RCC 7860 (cell line): ENCODE measurements around the gene SCAF1.
"Not testable (repeated sequence)": the region's sequence is repeated elsewhere in the genome, so short reads cannot be mapped to it uniquely, and the experiment has no call there.

ENCODE experiments used
- DNase-seq: peaks from one replicate; pipeline ENCODE4 v3.0.0-alpha.2; 2015; ENCODE audit warnings: low spot score
- FAIRE-seq: peaks from 2 replicates; lab custom pipeline; 2012; peaks lifted over from hg19 to GRCh38; lab: Jason Lieb, UNC

SCAF1 gene

DNA sequence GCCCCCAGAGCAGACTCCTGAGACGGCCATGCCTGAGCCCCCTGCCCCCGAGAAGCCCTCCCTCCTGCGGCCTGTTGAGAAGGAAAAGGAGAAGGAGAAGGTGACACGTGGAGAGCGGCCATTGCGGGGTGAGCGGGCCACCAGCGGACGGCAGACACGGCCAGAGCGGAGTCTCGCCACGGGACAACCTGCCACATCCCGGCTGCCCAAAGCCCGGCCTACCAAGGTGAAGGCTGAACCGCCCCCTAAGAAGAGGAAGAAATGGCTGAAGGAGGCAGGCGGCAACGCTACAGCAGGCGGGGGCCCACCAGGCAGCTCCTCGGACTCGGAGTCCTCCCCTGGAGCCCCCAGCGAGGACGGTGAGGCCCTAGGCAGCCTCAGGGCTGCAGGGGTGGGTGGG is 26.1 kb upstream of the SCAF1 start:
- FAIRE-seq (no peak), DNase-seq (no peak)

DNA sequence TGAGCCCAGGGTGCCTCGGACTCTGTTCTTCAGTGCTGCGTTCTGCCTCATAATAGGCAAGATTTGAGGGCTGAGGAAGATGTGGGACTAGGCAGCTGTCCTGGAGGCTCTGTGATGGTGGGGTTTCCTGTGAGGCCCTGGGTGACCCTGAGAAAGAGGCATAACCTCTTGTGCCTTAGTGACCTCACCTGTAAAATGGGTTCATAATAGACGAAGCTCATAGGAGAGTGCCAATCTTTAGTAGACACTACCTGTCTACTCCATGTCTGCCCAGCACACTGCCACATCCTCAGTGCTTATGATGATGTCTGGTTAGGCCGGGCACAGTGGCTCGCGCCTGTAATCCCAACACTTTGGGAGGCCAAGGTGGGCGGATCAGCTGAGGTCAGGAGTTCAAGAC is 25.5 kb upstream of the SCAF1 start:
- no peak for DNase-seq
- no peak for FAIRE-seq

DNA sequence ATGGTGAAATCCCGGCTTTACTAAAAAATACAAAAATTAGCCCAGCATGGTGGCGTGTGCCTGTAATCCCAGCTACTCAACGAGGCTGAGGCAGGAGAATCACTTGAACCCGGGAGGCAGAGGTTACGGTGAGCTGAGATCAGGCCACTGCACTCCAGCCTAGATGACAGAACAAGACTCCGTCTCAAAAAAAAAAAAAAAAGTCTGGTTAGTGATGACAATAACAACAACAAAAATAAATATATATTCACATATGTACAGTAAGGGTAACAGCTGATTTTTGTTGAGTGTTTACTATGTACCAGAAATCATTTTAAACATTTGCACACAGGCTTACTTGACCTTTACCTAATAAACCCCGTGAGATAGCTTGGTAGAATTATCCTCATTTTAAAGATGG is 25.1 kb upstream of the SCAF1 start:
- FAIRE-seq: no peak
- DNase-seq: no peak

DNA sequence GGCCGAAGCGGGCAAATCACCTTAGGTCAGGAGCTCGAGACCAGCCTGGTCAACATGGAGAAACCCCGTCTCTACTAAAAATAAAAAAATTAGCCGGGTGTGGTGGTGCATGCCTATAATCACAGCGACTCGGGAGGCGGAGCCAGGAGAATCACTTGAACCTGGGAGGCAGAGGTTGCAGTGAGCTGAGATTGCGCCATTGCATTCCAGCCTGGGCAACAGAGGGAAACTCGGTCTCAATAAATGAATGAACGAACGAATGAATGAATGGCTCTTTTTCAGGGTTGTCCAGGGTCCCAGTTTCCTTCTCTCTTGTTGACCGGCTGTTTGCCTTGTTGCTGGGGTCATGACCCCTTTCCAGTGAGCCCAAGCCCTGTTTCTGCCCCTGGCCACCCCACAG is 24.1 kb upstream of the SCAF1 start:
- not testable (repeated sequence) for DNase-seq, FAIRE-seq

DNA sequence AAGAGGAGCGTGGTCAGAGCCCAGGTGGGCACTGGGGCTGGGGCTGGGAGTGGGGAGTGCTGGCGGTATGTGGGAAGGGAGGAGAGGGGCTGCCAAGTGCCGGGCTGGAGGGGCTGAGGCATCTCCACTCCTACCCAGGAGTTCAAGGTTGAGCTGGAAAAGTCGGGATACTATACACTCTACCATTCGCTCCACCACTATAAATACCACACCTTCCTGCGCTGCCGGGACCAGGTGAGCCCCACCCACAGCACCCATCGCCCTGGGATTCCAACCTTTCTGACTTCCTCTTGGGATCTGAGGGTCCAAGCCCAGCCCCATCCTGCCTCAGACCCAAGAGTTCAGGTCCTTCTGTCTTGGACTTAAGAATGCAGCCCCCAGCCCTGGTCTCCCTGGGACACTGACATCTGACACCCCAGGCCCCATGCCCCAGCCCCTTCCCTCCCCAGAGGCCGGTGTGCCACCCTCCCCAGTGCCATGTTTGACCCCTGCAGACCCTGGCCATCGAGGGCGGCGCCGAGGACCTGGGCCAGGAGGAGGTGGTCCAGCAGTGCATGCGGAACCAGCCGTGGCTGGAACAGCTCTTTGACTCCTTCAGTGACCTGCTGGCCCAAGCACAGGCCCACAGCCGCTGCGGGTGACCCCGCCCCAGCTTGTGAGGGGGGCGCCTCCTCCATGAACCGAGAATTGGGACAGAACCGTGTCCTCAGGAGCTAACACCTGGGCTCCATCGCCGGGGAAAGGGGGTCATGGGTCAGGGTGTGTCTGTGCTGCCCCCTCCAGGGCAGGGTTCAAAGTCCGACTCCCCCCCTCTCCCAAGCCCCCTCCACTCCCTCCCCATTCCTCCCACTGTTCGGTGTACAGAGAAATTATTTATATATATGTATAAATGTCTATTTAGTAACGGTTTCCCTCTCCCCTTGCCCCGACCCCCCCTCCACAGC is 16.8 kb upstream of the SCAF1 start:
- DNase-seq (no peak), FAIRE-seq (no peak)

DNA sequence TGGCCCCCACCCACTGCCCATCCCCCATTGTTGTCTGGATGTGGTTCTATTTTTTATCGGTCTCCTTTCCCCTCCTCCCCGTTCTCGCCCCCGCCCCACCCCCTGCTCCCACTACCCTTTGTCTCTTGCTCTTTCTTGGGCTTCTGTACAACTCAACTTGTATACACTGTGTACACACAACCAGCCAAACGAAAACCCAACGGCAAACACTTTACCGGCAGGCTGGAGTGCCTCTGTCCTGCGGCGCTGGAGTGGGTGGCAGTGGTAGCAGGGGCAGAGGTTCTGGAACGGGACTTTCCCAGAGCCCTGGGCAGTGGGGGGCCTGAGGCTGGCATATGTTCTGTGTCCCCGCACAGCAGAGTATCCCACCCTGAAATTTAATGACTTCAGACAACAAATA is 15.8 kb upstream of the SCAF1 start:
- DNase-seq (no peak), FAIRE-seq (no peak)

DNA sequence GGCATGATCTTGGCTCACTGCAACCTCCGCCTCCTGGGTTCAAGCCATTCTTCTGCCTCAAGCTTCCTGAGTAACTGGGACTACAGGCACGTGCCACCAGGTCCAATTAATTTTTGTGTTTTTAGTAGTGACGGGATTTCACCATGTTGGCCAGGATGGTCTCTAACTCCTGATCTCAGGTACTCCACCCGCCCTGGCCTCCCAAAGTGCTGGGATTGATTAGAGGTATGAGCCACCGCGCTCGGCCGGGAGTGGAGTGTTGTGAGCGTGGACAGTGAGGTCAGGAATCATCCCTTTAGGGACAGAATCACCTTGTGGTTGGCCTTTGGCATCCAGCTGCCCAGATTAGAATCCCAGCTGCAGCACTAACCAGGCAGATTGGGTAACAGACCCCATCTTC is 12.3 kb upstream of the SCAF1 start:
- no peak for FAIRE-seq

DNA sequence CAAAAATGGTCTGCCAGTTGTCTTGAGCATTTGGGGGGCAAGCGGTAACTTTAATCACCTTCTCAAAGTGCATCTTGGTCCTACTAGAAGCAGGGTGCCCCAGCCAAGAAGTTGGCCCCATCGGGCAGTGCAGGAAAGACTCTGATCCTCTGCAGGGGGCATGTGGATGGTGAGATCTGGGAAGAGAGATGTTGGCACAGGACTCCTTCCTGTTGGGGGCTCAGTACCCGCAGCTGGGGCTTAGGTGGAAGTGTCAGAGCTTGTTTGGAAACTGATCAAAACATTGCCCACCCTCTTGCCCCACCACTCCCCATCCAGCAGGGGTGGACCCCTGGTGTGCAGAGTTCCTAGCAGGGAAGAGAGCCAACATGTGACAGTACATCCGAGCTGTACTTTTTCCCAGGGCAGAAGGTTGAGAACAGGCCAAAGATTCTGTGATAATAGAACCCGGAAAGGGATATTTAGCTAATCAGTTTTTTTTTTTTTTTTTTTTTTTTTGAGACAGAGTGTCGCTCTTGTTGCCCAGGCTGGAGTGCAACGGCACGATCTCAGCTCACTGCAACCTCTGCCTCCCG is 10.9 kb upstream of the SCAF1 start:
- FAIRE-seq (no peak), DNase-seq (no peak)

More for the DNA sequence above, 12.3 kb upstream of the SCAF1 start:
- DNase-seq: no peak

DNA sequence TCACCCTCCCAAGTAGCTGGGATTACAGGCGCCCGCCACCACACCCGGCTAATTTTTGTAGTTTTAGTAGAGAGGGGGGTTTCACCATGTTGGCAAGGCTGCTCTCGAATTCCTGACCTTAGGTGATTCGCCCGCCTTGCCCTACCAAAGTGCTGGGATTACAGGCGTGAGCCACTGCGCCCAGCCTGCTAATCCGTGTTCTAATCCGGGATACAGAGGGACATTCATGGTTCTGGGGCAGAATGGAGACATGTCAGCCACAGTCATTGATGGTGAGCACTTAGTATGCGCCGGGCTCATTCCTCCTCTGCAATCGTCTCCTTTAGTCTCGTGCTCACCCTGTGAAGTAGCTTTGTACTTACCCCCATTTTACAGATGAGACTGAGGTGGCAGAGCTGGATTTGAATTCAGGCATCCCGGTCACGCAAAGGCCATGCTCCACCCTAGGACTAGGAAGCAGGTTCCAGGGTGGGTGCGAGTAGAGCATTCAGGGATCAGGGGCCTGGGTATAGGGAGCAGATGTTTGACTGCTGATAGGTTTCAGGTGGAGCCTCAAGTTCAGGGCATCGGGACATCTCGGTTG is 10.3 kb upstream of the SCAF1 start:
- DNase-seq (no peak), FAIRE-seq (no peak)

DNA sequence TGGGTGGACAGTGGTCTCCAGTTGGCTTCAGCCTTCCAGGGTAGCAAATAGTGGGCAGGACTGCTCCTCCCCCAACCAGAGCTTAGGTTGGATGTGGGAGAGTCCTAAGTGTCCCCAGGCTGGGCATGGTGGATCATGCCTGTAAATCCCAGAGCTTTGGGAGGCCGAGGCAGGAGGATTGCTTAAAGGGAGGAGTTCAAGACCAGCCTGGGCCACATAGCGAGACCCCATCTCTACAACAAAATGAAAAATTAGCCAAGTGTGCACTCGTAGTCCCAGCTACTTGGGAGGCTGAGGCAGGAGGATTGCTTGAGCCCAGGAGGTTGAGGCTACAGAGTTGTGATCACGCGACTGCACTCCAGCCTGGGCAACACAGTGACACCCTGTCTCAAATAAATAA is 9.4 kb upstream of the SCAF1 start:
- no peak for FAIRE-seq
- DNase-seq: no peak

DNA sequence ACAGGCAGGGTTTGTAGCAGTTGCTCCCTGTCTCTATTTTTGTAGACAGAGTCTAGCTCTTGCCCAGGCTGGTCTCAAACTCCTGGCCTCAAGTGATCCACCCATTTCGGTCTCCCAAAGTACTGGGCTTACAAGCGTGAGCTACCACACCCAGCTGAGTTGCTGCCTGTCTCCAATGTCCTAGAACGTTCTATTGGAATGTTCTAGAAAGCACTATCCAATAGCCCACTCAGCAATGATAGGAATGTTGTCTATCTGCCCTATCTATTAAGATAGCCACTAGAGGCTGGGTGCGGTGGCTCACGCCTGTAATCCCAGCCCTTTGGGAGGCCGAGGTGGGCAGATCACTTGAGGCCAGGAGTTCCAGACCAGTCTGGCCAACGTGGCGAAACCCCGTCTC is 8.7 kb upstream of the SCAF1 start:
- not testable (repeated sequence) for FAIRE-seq, DNase-seq

DNA sequence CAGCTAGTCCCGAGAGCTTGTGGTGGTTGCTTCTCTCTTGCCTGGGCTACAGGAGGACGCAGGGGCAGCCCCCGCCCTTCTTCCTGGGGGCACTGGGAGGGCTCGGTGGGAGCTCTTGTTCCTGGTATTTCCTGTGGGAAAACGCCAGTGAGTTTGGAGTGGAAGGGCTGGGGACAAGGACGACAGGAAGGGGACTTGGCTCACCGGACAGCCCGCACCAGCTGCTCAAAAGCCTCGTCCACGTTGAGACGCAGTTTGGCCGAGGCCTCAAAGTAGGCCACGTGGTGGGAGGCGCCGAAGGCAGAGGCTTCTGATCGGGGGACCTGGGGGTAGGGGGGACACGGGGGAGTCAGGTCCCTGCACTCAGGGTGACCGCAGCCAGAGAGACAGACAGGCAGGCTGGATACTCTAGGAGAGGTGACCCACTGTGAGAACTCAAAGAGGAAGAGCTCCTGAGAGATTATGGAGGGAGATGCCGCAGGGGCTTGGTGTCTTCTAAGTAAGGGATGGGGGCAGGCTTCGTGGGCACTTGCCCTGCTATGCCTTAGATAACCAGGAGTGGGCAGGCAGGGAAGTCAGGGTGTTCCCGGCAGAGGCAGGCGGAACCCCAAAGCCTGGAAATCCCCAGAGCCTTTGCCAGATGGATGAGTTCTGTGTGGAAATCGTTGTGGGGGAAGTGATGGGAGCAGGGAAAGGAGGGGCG is 6.3 kb upstream of the SCAF1 start:
- DNase-seq (no peak), FAIRE-seq (no peak)

DNA sequence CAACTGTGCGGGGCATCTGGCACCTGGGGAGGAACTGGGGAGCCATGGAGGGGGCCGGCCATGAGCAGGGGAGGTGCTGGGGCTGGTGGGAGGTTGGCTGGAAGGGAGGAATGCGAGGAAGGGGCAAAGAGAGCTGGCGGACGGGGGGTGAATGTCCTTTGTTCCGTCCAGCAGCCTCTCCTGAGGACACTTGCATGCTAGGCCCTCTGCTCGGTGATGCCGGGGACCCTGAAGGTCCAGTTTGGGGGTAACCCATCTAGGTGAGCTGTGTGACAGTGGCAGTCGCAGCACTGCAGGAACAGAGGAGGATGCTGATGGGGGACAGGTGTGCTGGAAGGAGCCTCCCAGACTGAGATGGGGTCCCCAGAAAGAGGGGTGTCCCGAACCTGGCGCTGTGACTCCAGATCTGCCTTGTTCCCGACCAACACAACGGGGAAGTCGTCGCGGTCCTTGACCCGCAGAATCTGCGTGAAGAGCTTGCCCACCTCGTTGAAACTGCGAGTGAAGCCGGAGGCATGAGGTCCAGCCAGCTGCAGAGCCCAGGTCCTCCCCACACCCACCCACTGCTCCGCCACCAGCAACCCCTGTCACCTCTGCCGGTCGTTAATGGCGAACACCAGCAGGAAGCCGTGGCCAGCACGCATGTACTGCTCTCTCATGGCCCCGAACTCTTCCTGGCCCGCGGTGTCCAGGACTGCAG is 5.6 kb upstream of the SCAF1 start:
- FAIRE-seq: no peak
- no peak for DNase-seq

DNA sequence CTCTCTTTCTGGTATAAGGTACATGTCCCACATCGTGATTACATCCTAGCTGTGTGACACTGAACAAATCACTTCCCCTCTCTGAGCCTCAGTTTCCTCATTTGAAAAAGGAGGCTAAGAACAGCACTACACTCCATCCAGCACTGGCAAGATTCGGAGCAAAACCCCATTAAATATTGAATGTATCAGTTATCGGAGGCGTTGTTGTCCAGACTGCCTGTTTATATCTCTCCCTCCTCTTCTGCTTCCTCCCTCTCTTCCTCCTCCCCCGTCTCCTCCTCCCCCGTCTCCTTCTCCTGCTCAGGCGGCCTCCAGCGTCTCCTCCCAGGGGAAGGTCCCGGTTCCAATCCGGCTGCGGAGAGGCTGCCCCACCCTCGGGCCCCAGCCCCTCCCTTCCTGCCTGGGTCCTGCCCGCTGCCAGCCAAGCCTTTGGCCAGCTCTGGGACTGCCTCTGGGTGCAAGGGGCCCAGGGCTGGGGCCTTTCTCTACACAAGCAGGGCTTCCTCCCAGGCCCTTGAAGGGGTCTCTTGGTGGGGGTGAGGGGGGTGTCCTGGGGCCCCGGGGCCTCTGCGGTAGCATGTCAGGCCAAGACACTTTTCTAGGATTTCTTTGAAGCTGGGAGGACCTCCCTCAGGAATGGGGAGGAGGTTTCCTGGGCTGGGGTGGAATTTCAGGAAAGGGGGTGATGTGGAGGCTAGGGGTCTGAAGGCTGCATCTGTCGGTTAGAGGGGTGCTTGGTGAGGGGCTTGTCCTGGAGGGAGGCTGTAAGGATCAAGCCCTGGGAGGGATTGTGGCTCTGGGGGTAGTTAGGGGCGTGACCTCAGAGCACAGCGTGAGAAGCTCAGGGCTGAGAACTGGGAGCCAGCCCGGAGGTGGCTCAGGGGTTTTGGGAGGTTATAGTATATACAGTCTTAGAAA is 3.9 kb upstream of the SCAF1 start:
- FAIRE-seq: peak; percentile 20
- peak; percentile 66 for DNase-seq

DNA sequence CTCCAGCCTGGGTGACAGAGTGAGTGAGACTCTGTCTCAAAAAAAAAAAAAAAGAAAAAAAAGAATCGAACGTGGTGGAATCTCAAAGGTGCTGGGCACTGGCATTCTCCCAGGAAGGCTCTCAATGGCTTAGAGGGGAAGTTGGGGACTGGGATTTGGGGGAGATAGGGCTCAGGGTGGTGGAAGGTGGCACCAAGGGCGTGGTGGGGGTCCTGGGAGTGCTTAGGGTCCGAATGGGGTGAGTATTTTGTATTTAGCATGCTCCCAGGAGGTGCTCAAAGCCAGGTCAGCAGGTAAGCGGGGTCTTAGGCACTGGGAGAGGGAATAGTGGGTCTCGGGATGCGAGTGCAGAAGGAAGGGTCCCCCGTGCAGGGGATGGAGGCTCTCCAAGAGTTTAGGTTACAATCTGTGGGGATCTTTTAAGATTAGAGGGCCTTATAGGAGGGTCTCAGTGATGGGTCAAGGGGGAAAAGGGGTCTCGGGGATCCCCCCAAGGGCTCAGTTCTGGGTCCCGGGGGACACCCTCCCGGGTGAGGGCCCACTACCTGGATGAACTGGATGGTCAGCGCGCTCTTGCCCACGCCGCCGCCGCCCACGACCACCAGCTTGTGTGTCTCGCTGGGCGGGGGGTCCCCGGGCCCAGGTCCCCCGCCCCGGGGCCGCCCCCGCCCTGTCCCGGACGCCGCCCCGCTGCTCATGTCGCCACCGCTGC is 2.5 kb upstream of the SCAF1 start:
- DNase-seq: no peak
- no peak for FAIRE-seq

DNA sequence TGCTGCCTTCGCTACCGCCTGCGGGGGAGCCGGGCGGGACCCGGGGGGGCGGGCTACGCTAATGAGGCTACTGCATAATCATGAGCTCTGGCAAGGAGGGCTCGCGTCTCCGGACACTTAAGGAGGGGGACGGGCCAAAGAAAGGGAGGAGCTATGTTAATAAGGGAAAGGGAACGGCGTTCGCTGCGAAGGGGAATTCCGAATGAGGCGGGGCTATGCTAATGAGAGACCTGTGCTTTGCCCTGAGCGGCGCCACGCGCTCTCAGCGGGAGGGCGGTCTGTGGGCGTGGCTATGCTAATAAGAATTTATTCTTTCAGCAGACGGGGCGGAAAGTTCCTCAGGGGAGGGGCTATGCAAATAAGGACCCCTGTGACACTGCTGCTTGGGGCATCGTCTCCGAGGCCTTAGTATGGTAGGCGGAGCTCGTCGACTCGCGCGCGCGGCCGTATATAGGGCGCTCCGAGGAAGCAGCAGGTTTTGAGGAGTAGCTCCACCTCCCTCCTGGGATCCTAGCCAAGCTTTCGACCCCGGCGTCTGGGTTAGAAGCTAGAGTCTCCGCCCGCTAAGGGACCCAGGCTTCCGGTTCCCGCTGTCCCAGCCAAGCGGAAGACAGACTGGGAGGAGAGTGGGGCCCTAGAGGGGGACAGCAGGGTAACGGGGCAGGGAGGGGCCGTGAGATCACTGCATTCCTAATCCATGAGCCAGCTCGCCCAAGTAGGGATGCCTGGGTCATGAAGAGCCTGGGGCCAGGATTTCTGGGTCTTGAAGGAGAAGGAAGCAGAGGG is 1.7 kb upstream of the SCAF1 start, which contains the start of gene RRAS:
RRAS (minus strand) TSS at position 31 of the 786 bp plus-strand sequence. CDS start 45 bp downstream, outside the sequence.
- FAIRE-seq: peak; percentile 93
- DNase-seq: peak; percentile 99

DNA sequence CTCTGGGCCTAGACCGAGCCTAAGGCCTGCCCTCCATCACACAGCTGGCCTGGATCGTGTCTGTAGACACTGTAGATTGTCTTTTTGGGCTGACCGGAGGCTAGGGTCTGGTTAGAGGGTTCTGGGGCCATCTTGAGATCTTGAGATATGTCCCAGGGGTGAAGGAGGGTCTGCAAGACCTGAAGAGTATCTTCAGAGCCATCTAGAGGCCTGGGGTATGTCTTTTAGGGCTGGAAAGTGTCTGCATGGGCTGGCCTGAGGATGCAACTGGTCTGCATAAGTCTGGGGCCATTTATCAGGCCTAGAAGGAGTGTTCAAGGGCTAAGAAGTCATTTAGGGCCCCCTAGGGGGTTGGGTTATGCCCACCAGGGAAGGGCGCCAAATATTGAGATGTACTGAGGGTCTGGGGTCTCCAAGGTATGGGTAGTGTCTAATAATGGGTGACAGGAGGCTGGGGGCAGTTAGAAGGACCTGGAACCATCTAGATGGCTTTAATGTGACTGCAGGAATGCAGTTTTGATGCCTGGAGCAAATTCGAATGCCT is 555 bp downstream of the SCAF1 start:
- FAIRE-seq: no peak
- no peak for DNase-seq

DNA sequence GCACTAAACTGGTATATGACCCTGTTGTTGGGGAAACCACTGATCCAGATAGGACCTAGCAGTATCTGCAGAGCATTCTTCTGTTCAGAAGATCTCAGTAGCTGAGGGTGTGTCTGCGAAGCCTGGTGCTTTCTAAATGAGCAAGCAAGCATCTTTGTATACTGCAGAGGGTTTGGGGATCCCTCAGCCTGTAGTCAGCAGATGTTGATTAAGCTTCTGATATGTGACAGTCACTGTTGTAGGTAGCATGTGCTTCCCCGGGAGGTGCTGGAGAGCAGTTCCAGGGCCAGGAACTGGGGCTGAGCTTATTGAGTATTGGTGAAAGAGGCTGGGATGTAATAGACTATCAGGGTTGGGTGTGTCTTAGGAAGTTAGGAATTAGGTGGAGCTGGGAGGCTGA is 1.5 kb downstream of the SCAF1 start:
- no peak for FAIRE-seq

More for the DNA sequence above, 1.5 kb downstream of the SCAF1 start:
- no peak for DNase-seq
